Amniotic stem cell (primary cell): ENCODE results near the gene PSORS1C1.
"Not testable (repeated sequence)": the region's sequence is repeated elsewhere in the genome, so short reads cannot be mapped to it uniquely, and the experiment has no call there.

Experiments
- DNase-seq: peaks from one replicate; lab custom pipeline; 2025; lab: John Stamatoyannopoulos, UW

PSORS1C1 gene

GRCh38 chr6:31158863-31159855 is 44.6 kb downstream of the PSORS1C1 start:
- DNase-seq: no peak

DNA sequence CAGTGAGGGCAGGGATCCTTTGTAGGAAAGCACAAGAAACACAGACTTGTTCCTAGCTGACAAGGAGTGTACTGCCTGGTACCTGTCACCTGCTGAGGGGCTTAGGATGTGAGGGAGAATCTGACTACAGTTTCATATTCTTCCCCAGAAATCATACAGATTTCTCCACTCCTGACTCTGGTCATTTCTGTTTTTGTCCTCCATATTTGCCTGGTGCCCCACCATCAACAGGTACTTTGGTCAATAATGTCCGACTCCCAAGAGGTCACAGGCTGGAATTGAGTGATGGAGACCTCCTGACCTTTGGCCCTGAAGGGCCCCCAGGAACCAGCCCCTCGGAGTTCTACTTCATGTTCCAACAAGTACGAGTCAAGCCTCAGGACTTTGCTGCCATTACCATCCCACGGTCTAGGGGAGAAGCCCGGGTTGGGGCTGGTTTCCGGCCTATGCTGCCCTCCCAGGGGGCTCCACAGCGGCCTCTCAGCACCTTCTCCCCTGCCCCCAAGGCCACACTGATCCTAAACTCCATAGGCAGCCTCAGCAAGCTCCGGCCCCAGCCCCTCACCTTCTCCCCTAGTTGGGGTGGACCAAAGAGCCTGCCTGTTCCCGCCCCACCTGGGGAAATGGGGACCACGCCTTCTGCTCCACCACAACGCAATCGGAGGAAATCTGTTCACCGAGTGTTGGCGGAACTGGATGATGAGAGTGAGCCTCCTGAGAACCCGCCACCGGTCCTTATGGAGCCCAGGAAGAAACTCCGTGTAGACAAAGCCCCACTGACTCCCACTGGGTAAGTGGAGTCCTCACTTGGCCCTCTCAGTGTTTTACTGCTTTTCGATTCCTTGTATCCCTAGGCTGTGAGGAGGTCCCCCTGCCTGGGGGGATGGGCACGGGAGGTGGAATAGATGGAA is 46.9 kb downstream of the PSORS1C1 start:
- no peak for DNase-seq

DNA sequence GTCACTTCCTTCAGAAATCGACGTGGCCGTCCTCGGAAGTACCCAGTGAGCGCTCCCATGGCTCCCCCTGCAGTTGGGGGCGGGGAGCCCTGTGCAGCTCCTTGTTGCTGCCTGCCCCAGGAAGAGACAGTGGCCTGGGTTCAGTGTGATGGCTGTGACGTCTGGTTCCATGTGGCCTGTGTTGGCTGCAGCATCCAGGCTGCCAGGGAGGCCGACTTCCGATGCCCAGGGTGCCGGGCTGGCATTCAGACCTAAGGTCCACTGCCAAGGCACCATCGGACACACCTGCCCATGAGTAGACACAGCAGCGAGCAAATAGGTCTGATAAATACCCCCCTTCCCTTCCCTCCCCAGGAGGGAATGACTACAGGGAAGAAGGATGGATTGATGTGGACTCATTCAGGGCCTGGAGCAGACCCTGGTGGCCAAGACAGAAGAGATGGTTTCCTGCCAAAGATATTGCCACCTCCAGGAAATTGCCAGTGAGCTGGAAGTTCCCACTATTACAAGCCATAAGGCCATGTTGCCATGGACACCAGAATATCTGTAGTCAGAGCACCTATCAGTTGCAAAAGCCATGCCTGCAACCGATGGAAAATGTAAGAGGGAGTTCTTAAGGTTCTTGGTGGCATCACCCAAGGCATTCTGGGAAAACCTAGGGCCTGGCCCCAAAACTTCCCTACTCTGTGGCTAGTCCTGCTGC is 48.0 kb downstream of the PSORS1C1 start:
- no peak for DNase-seq

- no peak for DNase-seq
These were observed 49.3 kb downstream of the PSORS1C1 start for GRCh38 chr6:31163922-31164321.

DNA sequence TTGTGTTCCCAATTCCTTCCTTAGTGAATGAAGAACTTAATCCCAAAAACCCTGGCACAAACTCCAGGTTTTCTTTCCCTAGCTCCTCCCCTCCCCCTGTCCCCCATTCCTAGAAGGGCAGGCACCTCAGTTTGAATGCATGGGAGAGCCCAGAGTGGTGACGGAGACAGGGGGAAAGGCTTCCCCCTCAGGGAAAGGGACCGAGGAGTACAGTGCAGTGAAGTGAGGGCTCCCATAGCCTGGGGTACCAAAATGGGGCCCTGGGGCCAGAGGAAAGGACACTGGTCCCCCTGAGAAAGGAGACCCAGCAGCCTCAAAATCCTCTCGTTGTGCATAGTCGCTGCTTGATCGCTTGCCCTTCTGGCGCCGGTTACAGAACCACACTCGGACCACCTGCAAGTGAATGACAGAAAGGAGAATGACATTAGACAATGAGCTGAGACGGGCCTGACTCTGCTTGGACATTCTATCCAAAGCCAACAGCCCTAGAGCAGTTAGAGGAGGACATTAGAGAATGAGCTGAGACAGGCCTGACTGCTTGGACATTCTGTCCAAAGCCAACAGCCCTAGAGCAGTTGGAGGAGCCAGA is 50.0 kb downstream of the PSORS1C1 start:
- DNase-seq: not testable (repeated sequence)

- not testable (repeated sequence) for DNase-seq
These were observed 50.6 kb downstream of the PSORS1C1 start for GRCh38 chr6:31165064-31165832.

- no peak for DNase-seq
These were observed 51.4 kb downstream of the PSORS1C1 start for GRCh38 chr6:31165986-31166385.

- no peak for DNase-seq
These were observed 54.0 kb downstream of the PSORS1C1 start for GRCh38 chr6:31168606-31169005.

- DNase-seq: no peak
These were observed 54.7 kb downstream of the PSORS1C1 start for GRCh38 chr6:31169123-31169857.

DNA sequence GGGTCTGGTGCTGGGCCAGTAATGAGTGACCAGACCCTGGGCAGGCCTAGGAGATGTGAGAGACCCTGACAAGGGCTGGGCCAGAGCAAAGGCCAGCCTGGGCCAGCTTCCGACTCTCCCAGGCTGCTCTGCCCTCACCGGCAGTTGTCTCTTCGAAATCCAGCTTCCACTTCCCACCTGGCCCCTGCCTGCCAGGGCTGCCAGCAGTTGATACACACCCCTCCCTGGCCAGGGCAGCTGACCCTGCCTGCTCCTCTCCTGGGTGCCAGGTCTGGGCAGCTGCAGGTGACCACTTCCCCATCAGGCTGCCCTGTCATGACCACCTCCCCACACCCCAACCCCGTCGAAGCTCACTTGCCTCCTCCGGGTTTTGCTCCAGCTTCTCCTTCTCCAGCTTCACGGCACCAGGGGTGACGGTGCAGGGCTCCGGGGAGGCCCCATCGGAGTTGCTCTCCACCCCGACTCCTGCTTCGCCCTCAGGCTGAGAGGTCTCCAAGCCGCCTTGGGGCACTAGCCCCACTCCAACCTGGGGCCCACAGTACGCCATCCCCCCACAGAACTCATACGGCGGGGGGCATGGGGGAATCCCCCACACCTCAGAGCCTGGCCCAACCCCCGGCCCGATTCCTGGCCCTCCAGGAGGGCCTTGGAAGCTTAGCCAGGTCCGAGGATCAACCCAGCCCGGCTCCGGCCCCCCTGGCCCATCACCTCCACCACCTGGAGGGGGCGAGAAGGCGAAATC is 55.4 kb downstream of the PSORS1C1 start:
- not testable (repeated sequence) for DNase-seq

DNA sequence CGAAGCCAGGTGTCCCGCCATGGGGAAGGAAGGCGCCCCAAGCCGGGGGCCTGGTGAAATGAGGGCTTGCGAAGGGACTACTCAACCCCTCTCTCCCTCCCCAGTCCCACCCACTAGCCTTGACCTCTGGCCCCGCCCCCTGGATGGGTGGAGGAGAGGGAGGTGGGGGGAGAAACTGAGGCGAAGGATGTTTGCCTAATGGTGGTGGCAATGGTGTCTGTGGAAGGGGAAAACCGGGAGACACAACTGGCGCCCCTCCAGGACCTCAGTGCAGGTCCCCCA is 55.9 kb downstream of the PSORS1C1 start, which contains the start of gene POU5F1:
Gene POU5F1 (minus strand): TSS at position 83 of the 282 bp plus-strand sequence. CDS start 62 bp downstream, at position 21.
- DNase-seq: no peak

GRCh38 chr6:31170987-31171671 is 56.5 kb downstream of the PSORS1C1 start:
- DNase-seq: no peak

- DNase-seq: no peak
These were observed 57.6 kb downstream of the PSORS1C1 start for GRCh38 chr6:31171931-31172905.

DNA sequence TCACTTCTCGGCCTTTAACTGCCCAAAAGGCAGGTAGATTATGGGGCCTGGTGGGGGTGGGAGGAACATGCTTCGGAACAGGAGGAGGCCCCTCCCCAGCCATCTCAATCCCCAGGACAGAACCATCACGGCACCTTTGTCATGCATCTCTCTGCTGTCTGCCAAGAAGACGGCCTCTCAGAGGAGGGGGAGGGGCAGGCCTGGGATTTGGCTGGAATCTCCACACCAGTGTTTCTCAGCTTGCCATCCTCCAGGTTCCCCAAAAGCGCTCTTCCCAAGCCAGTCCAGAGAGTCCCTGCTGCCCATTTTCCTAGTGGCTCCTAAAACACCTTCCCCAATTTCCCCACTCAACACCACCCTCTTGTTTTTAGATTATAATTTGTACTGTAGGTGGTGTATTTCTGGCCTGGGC is 58.4 kb downstream of the PSORS1C1 start:
- DNase-seq: no peak

DNA sequence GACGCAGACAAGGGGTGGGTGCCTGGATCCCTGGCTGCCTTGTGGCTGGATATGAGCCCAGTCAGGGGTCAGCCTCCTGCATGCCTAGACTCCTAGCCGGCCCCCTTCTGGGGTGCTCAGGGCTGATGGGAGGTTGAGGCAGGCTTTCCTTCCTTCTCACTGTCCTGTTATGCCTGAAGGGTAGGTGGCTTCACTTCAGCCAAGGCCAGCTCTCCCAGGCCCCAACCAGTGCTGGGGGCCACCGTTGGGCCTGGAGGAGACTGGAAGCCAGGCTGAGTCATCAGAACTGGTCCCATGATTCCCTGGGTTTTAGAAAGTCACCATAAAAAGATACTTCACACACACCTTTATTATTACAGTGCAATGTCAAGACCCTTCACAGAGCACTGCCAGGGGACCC is 58.8 kb downstream of the PSORS1C1 start:
- no peak for DNase-seq

GRCh38 chr6:31174378-31174777 is 59.8 kb downstream of the PSORS1C1 start:
- DNase-seq: no peak

DNA sequence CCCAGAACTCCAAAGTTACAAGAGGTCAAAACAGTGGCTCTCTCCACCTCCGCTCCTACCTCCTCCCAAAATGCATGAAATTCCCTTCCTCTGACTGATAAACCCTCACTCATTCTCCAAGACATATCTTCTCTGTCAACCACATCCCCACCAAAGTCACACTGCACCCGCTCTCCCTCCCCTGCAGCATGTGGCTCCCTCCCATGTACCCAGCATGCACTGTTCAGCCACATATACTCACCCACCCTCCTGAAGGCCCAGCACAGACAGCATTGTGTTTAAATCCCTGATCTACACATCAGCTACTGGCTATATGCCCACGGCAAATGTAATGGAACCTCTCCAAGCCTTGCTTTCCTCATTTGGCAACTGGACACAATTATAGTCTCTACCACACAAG is 61.4 kb downstream of the PSORS1C1 start:
- no peak for DNase-seq
